GM18858 (cell line): ENCODE results near the gene PKP1.

Experiments
- ATAC-seq: cut with Tn5 transposase; IDR thresholded peaks from one replicate; pipeline ENCODE4 v1.9.1; 2021; ENCODE audit not compliant: unreplicated experiment

The PKP1 gene

GRCh38 chr1:201307760-201308499 lies 24.6 kb downstream of the PKP1 start:
- no peak for ATAC-seq

DNA sequence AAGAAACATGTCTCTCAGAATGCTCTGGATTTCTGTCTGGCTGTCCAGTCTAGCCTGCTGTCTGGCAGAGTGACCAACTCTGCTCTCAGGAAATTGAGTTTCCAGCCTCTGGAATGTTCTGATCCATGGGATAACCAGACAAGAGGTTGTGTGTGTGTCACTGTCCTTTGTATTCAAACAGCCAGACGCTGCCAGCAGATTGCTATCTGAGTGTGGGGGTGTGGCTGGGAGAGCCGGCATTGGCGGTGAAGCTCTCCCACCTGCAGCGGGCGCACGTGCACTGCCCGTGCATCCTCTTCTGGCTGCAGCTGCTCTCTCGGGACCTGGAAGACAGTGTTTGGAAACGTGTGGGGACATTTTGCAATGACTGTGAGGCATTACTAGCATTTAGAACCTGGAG lies 26.1 kb downstream of the PKP1 start:
- ATAC-seq: no peak

DNA sequence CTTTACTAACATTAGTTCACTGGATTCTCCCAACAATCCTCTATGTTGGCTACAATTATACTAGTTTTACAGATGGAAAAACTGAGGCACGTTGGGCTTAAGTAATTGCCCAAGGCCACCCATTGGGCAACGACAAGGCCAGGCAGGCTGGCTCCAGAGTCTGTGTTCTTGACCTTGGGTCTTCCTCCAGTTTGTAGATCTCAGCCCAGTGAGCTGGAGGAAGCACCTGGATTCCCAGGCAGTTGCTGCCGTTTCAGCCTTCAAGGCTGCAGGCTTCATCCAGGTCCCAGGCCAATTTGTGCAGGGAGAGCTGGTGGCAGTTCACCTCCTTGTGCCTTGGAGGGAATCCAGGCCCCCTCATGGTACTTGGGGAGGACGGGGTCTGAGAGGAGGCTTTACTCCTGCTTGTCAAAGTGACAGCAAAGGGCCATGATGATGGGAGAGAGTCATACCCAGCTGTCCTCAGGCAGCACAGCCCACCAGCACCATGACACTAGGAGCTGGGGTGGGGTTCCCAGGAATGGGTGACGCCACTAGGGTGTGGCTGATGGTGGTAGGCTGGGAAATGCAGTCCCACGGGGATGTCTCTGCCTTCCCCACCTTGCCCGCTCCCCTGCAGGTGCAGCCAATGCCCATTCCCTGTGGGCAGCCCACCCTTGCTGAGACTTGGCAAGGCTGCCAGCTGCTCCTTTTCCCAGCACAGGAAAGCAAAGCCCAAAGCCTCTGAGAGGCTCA lies 27.1 kb downstream of the PKP1 start:
- no peak for ATAC-seq

GRCh38 chr1:201310986-201311355 lies 27.7 kb downstream of the PKP1 start:
- ATAC-seq: no peak

GRCh38 chr1:201311356-201312011 lies 28.2 kb downstream of the PKP1 start:
- no peak for ATAC-seq

GRCh38 chr1:201312298-201312697 lies 29.0 kb downstream of the PKP1 start:
- no peak for ATAC-seq

DNA sequence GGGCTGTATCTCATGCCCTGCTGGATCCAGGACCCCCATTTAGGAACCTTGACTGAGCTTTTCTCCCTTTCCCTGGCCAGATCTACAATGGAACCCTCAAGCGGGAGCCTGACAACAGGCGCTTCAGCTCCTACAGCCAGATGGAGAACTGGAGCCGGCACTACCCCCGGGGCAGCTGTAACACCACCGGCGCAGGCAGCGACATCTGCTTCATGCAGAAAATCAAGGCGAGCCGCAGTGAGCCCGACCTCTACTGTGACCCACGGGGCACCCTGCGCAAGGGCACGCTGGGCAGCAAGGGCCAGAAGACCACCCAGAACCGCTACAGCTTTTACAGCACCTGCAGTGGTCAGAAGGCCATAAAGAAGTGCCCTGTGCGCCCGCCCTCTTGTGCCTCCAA lies 29.8 kb downstream of the PKP1 start:
- no peak for ATAC-seq

DNA sequence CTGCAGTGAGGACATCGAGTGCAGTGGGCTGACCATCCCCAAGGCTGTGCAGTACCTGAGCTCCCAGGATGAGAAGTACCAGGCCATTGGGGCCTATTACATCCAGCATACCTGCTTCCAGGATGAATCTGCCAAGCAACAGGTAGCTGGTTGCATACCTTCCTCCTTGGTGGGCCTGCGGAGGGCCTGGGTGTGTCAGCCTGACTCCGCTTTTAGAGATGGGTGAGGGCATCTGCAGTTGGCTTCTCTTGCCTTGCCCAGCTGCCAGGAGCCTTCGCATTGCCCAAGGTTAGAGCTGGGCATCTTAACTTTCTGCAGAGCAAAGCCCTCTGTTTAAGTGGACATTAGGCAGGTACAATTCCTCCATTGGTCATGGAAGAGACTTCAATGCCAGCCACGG lies 33.2 kb downstream of the PKP1 start:
- ATAC-seq: no peak

GRCh38 chr1:201317551-201317950 lies 34.2 kb downstream of the PKP1 start:
- ATAC-seq: no peak

GRCh38 chr1:201318504-201319340 lies 35.4 kb downstream of the PKP1 start:
- ATAC-seq: no peak

- ATAC-seq: no peak
These were observed 36.3 kb downstream of the PKP1 start for GRCh38 chr1:201319631-201320030.

GRCh38 chr1:201320168-201320788 lies 37.0 kb downstream of the PKP1 start:
- no peak for ATAC-seq

DNA sequence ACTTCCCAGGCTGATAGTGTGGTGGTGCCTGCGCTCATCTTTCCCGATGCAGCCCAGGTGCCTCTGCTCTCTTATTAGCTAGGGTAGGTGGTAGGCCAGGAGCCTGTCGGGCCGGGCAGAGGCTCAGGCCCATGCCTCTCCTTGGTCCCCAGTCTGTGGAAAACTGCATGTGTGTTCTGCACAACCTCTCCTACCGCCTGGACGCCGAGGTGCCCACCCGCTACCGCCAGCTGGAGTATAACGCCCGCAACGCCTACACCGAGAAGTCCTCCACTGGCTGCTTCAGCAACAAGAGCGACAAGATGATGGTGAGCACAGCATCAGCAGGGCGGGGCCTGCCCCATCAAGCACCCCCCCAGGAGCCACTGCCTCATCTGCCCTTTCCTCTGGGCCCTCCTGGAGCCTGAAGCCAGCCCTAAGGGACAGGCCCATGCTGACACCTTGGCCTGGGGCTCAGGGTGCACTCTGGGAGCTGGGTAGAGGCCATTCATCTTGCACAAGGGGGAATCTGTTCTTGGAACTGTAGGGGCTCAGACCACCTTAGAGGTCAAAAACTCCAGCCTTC lies 38.6 kb downstream of the PKP1 start:
- no peak for ATAC-seq

GRCh38 chr1:201322653-201323510 lies 39.6 kb downstream of the PKP1 start:
- no peak for ATAC-seq

- no peak for ATAC-seq
These were observed 41.0 kb downstream of the PKP1 start for GRCh38 chr1:201324306-201324705.

GRCh38 chr1:201324821-201325677 lies 41.7 kb downstream of the PKP1 start:
- no peak for ATAC-seq

- ATAC-seq: no peak
These were observed 42.4 kb downstream of the PKP1 start for GRCh38 chr1:201325678-201326060.

- ATAC-seq: no peak
These were observed 43.4 kb downstream of the PKP1 start for GRCh38 chr1:201326710-201327109.
